ENCODE data around the gene ATP10A.

GRCh38 chr15:25676070-25676469 is 187.1 kb downstream of the ATP10A start:
- TF ChIP-seq CTCF (IDR thresholded peaks at IDR 0.05; ENCODE audit: low read length) (no peak), EZH2 (IDR thresholded peaks at IDR 0.05; ENCODE audit: borderline replicate concordance, low read length) (no peak)
